NOMO-1 treated with DMSO at 0.1 percent for 48 hours (cell line): ENCODE data around the gene HYOU1.
"Not testable (repeated sequence)": the region's sequence is repeated elsewhere in the genome, so short reads cannot be mapped to it uniquely, and the experiment has no call there.

Experiments
- DNase-seq: peaks from one replicate; lab custom pipeline; 2025; ENCODE audit not compliant: unreplicated experiment; lab: John Stamatoyannopoulos, UW

The HYOU1 gene

GRCh38 chr11:119057000-119057769 is at the start of gene HYOU1:
Gene HYOU1, minus strand, starts transcription at chr11:119057205. Its CDS starts 1,045 bp downstream, at chr11:119056160.
- peak; percentile 96 for DNase-seq

- no peak for DNase-seq
These were observed 46.8 kb upstream of the HYOU1 start for GRCh38 chr11:119103793-119104192.

GRCh38 chr11:119103161-119103664 is 46.2 kb upstream of the HYOU1 start:
- not testable (repeated sequence) for DNase-seq

GRCh38 chr11:119101759-119102423 is 44.9 kb upstream of the HYOU1 start, which contains the start of gene DPAGT1:
Gene DPAGT1, minus strand, starts transcription at chr11:119101853. Its CDS starts 198 bp downstream, at chr11:119101655.
- DNase-seq: peak; percentile 95

- DNase-seq: no peak
These were observed 44.2 kb upstream of the HYOU1 start for GRCh38 chr11:119100994-119101758.

- DNase-seq: peak; percentile 28
These were observed 43.4 kb upstream of the HYOU1 start for GRCh38 chr11:119100246-119100970.

- no peak for DNase-seq
These were observed 42.7 kb upstream of the HYOU1 start for GRCh38 chr11:119099711-119100110.

GRCh38 chr11:119095066-119095880 is 38.3 kb upstream of the HYOU1 start:
- DNase-seq: peak; percentile 100

GRCh38 chr11:119094816-119095065 is 37.7 kb upstream of the HYOU1 start:
- DNase-seq: peak; percentile 65

GRCh38 chr11:119093942-119094815 is 37.2 kb upstream of the HYOU1 start:
- peak; percentile 17 for DNase-seq

- DNase-seq: no peak
These were observed 36.2 kb upstream of the HYOU1 start for GRCh38 chr11:119092880-119093842.

- DNase-seq: no peak
These were observed 35.2 kb upstream of the HYOU1 start for GRCh38 chr11:119091966-119092879.

GRCh38 chr11:119091178-119091577 is 34.2 kb upstream of the HYOU1 start:
- no peak for DNase-seq

- no peak for DNase-seq
These were observed 32.3 kb upstream of the HYOU1 start for GRCh38 chr11:119089319-119089718.

- no peak for DNase-seq
These were observed 31.4 kb upstream of the HYOU1 start for GRCh38 chr11:119088406-119088805.

GRCh38 chr11:119087747-119088241 is 30.8 kb upstream of the HYOU1 start:
- DNase-seq: peak; percentile 9

- no peak for DNase-seq
These were observed 30.1 kb upstream of the HYOU1 start for GRCh38 chr11:119087123-119087522.
